GM19025 (cell line): ENCODE measurements around the gene VSTM2B.
A peak's percentile ranks its signal among the peaks of the same experiment; 100 is the strongest.

ENCODE experiments used
- ATAC-seq: cut with Tn5 transposase; IDR thresholded peaks from one replicate; pipeline ENCODE4 v1.9.1; 2021; ENCODE audit warnings: mild to moderate bottlenecking, low read depth, moderate library complexity; ENCODE audit not compliant: unreplicated experiment

Gene VSTM2B

DNA sequence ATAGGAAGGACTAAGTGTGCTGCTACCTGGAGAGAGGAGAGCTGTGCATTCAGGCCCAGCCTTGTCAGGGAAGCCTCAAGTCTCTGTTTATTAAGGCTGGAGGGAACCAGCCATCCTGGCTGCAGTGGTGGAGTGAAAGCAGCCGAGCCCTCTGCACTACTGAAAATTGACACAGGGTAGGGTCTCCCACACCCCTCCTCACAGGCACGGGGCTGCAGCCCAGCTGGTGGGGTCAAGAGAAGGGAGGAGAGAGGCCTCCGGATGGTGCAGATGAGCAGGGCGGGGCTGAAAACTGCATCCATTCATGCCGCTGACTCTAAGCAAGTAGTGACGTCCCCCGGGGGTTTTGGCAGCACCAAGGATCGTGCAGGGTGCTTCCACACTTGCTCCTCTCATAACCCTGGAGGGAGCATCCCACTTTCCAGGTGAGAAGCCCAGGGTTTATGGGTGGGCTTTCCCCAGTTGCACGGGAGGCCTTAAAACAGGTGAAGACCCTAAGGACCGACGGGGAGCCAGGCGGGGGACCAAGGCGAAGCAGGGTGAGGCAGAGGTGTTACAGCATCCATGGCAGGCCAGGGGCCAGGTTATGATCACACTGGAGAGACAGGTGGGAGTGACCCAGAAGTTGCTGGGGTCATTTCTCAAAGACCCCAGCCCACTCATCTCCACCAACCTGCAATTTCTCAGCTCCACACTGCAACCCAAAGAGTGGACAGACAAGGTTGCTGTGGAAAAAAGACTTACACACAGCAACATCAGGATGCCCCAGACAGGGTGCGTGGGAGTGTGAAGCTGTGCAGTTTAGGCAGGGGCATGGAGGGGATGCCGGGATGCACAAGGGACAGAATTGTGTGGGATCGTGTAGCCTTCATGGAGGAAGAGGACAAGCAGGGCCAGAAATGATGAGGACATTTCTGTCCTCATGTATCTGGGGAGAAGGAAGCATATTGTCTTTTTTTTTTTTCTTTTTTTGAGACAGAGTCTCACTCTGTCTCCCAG, 36.8 kb downstream of the VSTM2B start:
- no peak for ATAC-seq

DNA sequence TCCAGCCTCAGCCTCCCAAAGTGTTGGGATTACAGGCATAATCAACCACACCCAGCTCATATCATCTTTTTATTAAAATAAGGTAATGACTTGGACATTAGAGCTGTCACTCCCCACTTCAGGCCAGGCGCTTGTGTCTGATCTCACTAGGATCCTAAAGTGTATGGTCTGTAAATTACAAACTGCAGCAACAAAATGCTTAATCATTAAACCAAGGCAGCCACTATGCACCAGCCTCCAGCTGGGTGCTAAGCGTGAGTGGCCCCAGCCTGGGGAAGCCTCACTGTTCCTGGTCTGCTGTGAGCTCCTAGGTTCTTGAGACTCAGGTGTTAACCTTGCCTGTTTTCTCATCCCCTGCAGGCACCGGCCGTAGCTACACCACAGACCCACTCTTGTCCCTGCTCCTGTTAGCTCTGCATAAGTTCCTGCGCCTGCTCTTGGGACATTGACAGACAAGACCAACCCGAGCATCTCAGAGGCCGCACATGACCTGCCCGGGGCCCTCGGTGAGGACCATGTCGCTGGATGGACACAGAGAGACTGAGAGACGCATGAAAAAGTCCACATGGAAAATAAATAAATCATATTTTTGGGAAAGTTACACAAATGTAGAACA, 37.8 kb downstream of the VSTM2B start:
- ATAC-seq = no peak

DNA sequence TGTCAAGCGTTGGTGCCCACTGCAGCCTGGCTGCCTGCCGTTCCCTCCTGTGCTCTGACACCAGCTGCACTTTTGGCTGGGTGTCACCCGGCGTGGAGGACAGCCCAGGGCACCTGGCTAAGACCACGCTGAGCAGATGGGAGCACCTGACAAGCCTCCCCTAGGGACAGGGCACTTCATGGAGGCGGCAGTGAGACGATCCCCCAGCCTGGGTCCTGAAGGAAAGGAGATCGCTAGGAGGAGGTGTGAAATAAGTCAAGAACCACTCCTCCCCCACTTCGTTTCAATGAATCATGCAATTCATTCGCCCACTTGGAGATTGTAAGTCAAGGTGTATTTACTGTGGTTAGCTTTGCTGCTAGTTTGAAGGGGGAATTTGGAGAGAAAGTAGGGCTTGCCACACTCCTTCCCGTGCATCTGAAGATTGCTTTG, 38.8 kb downstream of the VSTM2B start:
- no peak for ATAC-seq

DNA sequence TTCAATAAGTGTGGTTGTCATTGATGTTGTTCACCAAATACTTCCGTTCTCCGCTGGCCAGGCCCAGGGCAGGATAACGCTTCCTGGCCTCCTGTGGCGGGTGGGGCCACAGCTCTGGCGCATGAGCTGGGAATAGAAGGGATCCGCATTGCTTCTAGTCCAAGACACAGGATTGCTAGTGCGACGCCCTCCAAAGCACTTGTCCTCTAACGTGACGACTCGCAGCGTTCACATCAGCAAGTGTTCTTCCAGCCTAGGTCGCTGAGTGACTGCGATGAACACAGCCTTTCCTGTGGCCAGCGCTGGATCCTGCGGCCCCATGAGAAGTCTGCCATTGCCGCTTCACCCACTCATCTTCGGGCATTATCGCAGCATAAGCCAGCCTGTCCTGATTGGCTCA, 39.4 kb downstream of the VSTM2B start:
- ATAC-seq = no peak

DNA sequence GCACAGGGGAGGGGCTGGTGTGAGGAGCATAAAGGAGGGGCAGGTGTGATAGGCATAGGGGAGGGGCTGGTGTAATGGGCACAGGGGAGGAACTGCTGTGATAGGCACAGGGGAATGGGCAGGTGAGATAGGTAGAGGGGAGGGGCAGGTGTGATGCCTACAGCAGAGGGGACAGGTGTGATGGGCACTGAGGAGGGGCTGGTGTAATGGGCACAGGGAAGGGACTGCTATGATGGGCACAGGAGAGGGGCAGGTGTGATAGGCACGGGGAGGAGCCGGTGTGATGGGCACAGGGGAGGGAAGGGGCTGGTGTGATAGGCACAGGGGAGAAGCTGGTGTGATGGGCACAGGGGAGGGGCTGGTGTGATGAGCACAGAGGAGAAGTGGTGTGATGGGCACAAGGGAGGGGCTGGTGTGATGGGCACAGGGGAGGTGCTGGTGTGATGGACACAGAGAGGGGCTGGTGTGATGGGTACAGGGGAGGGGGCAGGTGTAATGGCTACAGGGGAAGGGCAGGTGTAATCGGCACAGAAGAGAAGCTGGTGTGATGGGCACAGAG, 40.8 kb downstream of the VSTM2B start:
- no peak for ATAC-seq

DNA sequence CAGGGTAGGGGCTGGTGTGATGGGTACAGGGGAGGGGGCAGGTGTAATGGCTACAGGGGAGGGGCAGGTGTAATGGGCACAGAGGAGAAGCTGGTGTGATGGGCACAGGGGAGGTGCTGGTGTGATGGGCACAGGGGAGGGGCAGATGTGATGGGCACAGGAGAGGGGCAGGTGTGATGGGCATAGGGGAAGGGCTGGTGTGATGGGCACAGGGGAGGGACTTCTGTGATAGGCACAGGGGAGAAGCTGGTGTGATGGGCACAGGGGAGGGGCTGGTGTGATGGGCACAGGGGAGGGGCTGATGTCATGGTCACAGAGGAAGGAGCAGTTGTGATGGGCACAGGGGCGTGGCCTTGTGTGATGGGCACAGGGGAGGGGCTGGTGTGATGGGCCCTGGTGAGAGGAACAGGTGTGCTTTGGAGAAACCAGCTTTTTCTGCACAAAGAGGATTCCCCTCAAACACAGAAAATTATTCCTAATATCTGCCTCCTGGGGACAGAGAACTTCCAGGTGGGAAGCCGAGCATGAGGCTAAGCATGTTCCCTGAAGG, 41.6 kb downstream of the VSTM2B start:
- no peak for ATAC-seq

DNA sequence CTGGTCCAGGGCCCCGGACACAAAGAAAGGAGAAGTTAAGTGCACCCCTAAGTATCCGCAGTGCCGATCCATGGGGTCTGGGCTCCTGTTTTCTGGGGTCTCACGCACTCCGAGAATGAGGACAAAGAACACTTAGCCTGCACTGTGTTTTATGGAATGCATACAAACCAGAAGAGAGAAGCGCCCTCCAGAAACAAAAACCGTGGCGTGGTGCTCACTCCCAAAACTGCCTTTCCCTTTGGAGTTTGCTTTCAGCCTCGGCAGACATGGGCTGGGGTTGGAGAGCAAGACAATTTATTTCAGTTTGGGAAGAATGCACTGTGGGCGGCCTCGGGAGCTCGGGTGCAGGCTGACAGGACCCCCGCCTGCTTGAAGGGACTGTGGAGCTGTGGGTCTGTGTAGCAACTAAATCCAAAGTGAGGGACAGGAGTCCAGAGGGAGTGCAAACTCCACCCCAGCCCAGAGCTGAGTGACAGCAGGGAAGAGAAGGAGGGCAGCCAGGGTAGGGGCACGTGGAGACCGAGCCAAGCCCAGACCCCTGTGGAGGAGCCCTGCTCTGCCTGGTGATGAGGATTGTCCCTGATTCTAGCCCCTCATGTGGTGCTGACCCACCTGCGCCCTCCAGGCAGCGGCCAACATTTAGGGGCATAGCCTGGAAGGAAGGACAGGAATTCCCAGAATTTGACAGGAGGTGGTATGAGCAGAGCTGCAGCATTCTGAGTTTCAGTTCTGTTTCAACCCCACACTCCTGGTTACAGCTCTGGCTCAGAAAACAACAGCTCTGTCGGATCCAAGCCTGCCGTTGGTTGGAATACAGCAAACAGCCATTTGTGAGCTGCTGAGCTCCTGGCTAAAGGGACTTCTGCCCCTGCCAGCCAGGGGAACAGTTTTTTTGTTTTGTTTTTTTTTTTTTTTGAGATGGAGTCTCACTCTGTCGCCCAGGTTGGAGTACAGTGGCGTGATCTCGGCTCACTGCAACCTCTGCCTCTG, 42.5 kb downstream of the VSTM2B start:
- ATAC-seq = no peak

DNA sequence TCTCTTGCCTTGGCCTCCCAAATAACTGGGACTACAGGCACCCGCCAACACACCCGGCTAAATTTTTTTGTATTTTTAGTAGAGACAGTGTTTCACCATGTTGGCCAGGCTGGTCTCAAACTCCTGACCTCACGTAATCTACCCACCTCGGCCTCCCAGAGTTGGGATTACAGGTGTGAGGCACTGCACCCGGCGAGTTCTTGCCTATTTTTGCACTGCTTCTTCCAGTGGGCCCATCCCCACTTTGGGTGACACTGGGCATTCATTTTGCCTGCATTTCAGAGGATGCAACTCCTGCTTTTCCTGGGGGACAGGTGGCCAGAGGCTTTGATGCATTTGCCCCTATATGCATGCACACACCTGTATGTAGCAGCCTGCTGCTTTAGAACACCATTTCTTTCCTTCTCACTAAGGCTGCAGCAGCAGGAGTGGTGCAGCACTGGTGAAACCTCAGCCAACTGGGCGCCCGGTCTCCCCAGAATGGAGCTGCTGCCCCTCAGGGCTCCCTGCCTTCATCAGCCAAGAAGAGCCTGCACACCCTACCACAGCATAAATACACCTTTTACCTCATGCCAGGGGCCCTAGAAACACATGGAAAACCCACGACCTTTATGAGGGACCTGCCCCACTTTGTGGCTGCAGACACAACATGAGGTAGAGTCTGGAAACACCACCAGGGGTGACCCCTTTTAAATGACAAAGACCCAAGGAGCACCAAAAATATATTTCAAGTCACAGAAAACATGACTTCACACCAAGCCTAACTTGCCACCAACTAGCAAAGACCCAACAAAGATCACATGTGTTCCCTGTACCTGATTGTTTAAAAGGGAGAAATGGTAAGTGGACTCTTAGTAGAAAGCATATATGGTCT, 43.5 kb downstream of the VSTM2B start:
- ATAC-seq = no peak

DNA sequence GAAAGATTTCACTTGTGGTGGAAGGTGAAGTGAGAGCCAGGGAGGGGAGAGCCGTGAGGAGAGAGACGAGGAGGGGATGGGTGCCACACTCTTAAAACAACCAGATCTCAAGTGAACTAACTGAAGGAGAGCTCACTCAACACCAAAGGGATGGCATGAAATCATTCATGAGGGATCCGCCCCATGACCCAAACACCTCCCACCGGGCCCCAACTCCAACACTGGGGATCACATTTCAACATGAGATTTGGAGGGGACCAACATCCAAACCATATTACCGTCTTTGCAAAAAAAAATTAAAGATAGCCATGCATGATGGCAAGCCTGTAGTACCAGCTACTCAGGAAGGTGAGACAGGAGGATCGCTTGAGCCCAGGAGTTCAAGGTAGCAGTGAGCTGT, 45.4 kb downstream of the VSTM2B start:
- ATAC-seq = no peak

DNA sequence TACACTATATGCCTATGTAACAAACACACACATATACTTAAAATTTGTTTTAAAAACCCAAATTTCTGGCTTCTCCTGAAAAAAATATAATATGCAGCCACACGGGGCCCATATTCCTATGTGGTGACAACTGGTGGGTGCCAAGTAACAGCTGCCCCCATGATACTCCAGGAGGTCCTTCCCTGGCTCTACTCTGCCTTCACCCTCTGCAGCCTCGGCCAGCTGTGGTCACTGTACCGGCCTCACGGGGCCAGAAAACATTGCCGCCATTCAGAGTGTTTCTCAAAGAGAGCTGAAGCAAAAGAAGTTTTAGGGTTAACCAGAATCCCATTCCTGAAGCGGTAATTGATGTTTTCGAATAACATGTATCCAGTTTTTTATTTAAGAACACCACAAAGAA, 47.7 kb downstream of the VSTM2B start:
- no peak for ATAC-seq

DNA sequence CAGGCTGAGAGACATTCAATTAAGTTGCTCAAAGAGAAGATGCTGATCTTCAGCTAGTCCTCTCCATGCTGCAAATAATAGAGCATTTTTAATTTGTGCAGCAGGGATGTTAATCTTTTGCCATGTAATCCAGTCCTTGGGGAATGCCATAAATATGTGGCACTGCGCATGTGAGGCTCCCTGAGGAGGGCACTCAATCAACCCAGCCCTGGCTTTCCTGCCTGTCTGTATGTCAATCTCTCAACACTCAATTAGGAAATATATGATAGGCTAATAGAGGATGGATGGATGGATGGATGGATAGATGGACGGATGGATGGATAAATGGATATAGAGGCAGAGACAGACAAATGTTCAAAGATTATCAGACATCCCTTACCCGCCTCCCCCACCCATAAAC, 48.7 kb downstream of the VSTM2B start:
- no peak for ATAC-seq

DNA sequence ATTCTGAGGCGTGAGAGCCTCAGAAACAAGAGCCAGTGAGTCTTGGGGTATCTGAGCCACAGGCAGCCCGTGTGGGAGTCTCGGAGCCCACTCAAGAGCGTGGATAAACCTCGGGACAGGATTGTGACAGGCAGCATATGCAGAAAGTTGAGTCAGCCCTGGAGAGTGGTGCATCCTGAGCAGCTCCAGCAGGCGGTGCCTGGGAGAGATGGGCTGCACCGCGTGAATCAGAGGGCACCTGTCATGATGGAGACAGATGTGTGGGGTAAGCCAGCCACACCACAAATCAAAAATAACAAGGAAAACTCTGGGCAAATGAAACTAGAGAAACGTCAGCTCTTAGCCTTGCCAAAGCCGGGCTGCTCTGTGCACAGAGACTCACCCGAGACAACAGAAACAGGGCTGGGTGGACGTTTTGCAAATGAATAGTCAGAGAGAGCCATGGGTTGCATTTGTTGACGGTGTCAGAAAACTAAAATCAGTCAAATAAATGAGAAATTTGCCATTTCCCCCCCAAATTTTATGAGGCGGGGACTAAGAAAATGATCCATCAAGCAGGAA, 50.3 kb downstream of the VSTM2B start:
- no peak for ATAC-seq

DNA sequence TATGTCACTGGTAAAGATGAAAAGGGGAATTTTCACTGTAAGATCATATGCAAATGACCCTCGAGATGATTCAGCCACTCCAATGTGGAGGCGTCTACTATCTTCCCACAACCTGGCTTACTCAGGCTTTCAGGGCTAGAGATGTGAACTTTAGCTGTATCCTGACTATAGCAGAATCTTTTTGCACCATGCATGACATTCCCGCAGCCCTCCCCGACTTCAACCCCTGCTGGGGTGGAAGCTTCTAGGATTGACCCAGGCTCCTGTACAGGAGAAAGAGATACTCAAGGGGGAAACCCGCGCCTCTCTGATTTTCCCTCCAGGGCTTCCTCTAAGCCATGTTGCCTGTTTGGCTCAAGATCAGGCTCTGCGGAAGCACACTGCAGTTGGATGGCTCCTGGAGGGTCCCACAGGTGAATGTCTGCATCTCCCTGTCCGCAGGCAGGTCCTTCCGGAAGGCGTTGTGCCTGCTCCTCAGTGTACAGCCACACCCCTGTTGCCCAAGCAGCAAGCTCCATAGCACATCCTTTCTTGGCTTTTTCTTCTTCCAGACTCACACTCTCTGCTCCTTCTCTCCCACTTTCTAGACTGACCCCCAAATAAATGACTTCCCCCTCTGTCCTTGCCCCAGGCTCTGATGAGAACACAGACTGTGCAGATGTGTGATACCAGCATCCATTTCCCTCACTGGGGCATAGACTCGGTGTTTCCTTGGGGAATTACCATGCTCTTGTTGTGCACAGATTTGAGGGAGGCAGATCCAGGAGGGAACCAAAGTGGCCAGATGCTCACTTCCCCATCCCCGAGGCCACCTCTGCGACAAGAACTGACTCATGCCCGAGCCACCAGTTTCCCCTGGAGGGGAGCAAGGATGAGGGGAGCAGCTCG, 51.2 kb downstream of the VSTM2B start:
- peak; percentile 62 for ATAC-seq

DNA sequence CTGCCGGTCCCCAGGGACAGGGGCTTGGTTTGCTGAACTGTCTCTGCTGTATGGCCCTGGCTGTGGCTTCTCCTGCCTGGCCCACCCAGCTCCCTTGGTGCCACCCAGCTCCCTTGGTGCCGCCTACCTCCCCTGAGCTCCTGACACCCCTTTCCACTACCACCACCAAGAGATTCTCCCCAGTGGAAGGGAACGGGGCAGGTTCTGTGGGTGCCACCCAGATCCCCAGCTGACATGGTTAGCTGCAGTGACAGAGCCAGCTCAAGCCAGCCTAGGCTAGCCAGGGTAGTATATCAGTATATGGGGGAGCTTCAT, 51.8 kb downstream of the VSTM2B start:
- no peak for ATAC-seq

DNA sequence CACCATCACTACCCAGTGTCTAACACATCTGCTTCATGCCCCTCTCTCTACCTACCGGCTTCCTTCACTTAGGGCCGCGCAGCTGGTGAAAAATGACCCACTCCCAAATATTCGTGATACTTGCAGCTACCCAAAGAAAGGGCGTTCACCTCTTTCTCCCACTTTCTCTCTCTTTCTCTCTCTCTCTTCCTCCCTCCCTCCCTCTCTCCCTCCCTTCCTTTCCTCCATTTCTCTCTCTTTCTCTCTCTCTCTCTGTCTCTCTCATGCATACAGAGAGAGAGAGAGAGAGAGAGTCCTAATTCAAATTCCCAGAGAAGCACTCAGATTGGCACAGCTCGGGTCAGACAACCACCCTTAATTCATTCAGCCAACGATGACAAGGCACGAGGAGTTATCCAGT, 52.6 kb downstream of the VSTM2B start:
- no peak for ATAC-seq

DNA sequence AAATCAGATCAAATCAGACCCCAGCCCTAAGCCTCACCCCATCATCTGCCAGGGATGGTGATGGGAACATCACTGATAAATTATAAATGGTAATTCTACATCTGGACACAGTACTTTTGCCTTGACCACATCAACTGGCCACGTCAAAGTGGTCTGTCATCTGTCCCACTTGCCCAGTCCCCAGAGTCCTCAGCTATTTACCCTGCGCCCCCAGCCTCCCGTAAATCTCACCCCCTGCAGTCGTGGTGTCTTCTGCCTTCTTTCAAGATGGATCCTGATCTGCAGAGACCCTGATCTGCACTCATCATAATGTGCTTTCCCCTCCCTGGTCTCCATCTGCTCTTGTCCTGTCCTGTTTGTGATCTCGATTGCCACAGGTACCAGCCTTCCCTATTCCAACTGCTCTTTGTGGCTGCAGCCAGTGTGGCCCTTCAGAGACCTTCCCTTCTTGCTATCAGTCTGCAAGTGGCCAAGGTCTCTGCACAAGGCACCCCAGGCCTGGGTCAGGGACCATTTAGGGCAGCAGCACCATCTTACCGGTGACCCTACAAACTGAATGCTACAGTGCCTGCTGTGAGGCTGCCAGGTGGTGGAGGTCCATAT, 53.6 kb downstream of the VSTM2B start:
- ATAC-seq = no peak

DNA sequence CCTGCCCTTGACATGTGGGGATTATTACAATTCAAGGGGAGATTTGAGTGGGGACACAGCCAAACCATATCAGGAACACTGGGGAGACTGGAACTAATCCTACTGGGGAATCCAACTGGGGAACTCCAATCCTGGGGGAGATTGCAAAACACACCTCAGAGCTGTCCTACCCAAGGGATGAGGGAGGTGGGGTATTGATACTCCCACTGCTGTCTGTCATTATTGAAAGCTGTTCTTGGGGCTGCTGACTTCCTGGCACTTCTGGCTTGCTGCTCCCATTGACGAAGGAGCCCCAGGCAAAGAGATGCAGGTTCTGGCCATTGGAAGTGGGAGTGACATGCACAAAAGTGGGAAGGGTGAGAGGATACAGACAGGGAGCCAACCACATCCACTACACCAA, 55.6 kb downstream of the VSTM2B start:
- no peak for ATAC-seq
